ENCODE results near the gene AHSG.

Gene AHSG

DNA sequence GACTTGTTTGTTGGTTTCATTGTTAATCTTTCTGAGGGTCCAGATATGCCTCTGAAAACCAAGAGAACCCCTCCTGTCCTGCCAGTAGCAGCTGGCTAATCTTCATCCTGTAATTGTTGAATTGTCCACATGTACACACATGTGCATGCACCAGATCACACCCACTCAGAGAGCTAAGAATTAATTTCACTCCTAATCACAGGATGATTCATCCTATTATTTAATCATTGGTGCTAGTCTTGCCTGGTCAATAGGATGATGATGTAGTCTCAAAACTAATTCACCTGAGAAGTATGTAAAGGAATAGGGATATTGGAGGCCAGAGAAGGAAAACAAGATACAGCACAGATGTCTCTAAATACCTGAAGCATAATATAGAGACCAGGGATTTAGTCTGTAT is 7.8 kb upstream of the AHSG start:
- DNase-seq (no peak), ATAC-seq (no peak)
- H3K4me1 Mint-ChIP-seq = no peaks in the 10 kb centered on the region
- no peak overlapping the region for H3K27ac Mint-ChIP-seq
- H3K4me3 Mint-ChIP-seq = no peak overlapping the region
- peaks cover 20% of the 10 kb centered on the region for H3K27me3 Mint-ChIP-seq
- H3K9me3 Mint-ChIP-seq = no peaks in the 10 kb centered on the region

DNA sequence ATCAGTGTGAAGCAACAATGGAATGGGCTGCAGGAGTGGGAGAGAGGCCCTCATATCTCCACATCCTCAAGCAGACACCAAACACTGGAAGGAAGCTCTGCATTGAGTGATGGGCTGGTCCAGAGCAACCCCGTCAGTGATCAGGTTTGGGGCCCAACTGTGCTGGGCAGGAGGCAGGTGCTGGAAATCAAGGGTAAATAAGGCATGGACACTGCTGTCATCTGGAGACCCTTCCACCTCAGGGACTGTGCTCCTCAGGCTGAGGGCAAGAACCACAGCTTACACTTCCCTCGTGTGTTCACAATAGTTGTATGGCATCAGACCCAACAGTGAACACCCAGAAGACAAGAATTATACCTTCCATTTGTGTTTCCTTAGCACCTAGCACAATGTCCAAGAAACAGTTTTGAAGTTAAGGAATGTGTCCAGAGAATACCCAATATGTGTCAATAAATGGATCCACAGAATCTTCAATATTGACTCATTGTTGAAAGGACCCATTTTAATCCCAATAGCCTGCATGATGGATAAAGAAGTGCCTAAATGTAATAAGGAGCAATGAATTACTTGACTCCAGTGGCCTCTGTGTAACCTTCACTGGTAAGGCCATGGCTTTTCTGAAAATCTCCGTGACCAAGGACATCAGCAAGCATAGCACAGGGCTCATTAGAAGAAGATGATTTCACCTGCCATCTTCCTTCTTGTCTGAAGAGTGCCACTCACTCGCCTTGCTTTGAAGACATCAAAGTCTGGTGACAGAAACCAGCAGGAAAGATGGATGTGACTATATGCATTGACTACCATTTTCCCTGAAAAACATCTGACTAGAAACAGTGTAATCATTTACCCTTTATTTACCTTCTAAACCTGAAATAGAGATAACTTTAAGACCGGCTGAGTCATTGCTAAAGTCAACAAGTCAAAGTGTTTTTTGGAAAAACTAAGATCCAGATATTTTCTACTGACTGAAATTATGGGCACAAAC is 7.0 kb upstream of the AHSG start:
- no peaks in the 10 kb centered on the region for H3K4me1 Mint-ChIP-seq
- ATAC-seq (no peak), DNase-seq (no peak)
- H3K9me3 Mint-ChIP-seq = no peaks in the 10 kb centered on the region
- H3K4me3 Mint-ChIP-seq = no peak overlapping the region
- H3K27me3 Mint-ChIP-seq = peaks cover 20% of the 10 kb centered on the region
- no peak overlapping the region for H3K27ac Mint-ChIP-seq

DNA sequence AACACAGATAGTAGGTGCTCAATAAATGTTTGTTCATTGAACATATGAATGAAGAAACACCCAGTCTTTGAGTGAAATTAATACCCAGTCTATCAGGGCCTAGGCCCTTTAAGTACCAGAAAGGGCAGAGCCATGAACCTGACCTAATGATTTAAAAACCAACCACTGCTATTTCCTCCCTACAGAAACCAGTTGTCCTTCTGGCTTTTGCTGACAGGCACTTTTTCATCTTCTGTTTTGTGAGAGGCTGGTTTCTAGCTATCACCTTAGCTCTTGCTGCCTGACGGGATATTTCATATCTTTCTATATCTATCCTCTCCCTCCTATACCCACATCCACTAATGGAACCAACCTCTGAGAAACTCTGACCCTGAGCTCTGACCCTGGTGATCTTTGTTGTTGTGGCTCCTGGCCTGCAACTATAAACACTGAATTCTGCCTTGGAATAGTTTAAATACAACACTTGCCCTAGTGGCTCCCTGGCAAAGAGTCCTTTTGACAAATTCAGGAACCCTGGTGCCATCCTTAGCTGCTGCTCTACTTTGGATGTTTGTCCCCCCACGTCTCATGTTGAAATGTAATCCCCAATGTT is 4.1 kb upstream of the AHSG start:
- Mint-ChIP-seq H3K27ac (no peak overlapping the region), H3K4me3 (no peak overlapping the region), H3K9me3 (no peaks in the 10 kb centered on the region), H3K27me3 (peaks cover 35% of the 10 kb centered on the region), H3K4me1 (no peaks in the 10 kb centered on the region)
- DNase-seq = no peak
- no peak for ATAC-seq

DNA sequence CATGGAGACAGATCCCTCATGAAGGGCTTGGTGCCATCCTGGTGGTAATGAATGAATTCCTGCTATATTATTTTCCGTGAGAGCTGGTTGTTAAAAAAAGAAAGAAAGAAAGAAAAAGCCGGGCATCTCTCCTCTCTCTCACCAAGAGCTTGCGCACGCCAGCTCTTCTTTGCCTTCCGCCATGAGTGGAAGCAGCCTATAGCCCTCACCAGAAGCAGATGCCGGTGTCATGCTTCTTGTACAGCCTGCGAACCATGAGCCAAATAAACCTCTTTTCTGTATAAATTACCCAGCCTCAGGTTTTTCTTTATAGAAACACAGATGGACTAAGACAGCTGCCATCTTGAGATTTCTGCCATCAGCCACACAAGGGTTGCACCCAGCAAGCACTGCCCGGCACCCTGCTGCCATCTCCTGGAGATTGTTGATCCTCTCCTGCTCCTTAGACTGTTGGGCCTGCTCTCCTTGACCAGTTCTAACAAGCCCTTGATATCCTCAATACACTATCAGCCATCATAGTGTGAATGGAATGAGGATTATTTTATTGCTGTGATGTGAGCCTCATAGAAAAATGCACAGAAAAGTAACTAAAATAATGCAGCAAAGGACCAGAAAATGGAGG is 3.5 kb upstream of the AHSG start:
- Mint-ChIP-seq H3K4me3 (no peak overlapping the region), H3K27me3 (peaks cover 37% of the 10 kb centered on the region), H3K4me1 (no peaks in the 10 kb centered on the region), H3K27ac (peak overlapping the region in 1 of 2 donors; percentile 67), H3K9me3 (no peaks in the 10 kb centered on the region)
- DNase-seq (no peak), ATAC-seq (peak; percentile 72)

DNA sequence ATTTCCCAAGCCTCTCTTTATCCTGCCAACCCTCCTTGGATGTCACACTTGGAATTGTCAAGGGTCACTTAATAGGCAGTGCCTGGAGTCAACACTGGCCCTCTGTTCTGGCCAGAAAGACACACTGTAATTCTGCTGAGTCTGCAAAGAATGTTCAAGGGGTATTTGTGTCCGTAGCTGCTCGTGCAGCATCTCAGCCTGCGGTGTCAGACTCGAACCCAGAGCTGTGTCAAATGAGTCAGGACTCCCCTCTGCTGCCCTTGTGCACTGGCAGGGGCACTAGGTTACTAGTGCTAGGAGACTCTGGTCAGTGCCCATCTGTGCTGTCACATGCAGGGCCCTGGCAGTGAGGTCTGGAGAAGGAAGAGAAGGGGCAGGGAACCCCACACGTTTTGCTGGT is 795 bp upstream of the AHSG start:
- no peaks in the 10 kb centered on the region for H3K9me3 Mint-ChIP-seq
- H3K4me1 Mint-ChIP-seq = peaks cover 16% of the 10 kb centered on the region
- no peak overlapping the region for H3K27ac Mint-ChIP-seq
- DNase-seq (no peak), ATAC-seq (no peak)
- peaks cover 40% of the 10 kb centered on the region for H3K27me3 Mint-ChIP-seq
- no peak overlapping the region for H3K4me3 Mint-ChIP-seq

DNA sequence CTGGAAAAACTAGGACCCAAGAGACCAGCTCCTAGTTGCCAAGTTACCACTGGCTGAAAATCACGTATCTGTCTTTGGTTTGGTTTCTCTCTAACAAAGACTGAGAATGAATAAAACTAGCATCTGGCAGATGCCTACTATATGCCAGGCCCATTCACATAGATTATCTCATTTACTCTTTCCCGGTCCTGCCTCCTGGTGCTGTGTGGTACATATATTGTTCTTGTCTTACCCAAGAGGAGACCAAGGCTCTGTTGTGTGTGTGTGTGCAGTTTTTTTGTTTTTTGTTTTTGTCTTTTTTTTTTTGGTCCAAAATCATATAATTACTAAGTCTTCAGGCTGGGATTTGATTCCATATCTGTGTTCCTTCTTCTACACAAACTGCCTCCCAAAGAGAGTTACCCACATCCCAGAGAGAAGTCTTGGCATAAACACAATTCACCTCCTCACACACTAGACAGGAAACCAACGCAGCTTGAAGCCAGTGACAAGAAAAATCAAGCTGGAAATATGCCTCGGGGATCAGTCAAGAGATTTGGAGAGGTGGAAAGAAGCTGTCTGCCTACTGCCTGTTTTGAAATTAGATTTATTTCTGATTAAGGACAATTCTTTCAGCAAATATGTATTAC is 891 bp downstream of the AHSG start:
- Mint-ChIP-seq H3K4me3 (no peak overlapping the region), H3K27me3 (peaks cover 57% of the 10 kb centered on the region), H3K4me1 (peaks cover 23% of the 10 kb centered on the region), H3K27ac (no peak overlapping the region), H3K9me3 (no peaks in the 10 kb centered on the region)
- DNase-seq (no peak), ATAC-seq (no peak)

DNA sequence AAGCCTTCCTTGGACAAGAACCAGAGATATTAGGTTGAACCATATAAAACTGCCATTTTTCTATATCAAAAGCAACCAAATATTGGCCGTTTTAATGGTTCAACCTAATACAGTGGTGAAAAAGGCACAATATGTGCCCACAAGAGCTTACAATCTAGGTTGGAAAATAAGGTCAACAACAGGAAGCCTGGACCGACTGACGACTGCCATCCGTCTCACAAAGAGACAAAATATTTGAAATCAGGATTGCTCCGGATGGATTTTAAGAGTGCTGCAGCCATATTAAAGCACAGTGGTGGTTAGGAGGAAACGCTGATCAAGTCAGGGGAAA is 1.4 kb downstream of the AHSG start:
- no peaks in the 10 kb centered on the region for H3K9me3 Mint-ChIP-seq
- H3K27me3 Mint-ChIP-seq = peaks cover 58% of the 10 kb centered on the region
- ATAC-seq = no peak
- peaks cover 23% of the 10 kb centered on the region for H3K4me1 Mint-ChIP-seq
- DNase-seq = no peak
- no peak overlapping the region for H3K27ac Mint-ChIP-seq
- H3K4me3 Mint-ChIP-seq = peak overlapping the region; percentile 30 to 34

DNA sequence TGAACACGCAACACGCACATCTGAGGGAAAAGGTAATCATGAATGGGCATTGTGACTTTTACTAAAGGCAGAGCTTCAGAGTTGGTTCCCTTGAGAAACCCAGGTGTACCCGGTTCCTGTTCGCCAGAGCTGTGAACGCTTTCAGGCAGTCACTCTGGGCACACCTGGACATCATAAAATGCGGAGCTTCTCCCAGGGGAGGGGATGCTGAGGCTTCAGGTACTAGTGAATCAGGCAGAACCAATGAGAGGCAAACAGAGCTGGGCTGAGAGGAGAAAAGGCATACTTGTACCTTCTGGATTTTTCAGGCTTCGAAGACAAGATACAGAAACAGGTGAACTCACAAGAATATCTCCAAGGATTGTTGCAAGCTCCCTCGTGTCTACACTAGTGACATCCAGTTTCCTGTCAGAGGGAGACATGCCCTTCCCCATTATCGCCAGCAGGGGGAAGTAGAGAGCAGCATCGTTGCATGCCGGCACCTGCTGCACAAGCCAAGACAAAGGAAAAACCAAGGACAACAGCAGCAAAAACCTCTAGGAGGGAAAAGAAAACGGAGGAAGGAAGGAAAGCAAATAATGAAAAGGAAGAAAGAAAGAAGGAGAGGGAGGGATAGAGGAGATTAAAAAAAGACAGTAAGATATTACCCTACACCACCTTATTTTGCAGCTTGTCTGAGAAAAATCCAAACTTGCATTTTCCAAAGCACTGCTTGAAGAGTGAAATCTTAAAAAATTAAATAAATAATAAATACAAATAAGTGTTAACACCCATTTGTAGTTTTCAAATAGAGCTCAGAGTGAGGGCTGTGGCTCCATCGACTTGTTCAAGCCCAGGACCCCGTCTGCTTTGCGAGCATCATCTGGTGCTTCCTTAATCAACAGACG is 2.0 kb downstream of the AHSG start:
- DNase-seq (peak; percentile 74 to 75), ATAC-seq (peak; percentile 43)
- Mint-ChIP-seq H3K27ac (no peak overlapping the region), H3K27me3 (peaks cover 58% of the 10 kb centered on the region), H3K4me3 (peak overlapping the region; percentile 30 to 34), H3K9me3 (no peaks in the 10 kb centered on the region), H3K4me1 (peaks cover 23% of the 10 kb centered on the region)

DNA sequence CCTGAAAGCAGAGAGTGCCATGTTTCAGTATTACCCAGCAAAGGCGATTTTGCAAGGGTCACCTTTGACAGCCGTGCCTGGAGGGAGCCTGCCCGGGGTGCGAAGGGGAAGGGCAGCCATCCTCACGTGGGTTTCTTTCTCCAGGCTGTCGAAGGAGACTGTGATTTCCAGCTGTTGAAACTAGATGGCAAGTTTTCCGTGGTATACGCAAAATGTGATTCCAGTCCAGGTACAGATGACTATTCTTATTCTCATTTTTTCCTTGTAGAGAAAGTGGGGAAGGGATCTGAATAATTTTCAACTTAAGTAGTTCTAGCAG is 3.4 kb downstream of the AHSG start:
- ATAC-seq (no peak), DNase-seq (no peak)
- Mint-ChIP-seq H3K27me3 (peaks cover 64% of the 10 kb centered on the region), H3K27ac (no peak overlapping the region), H3K4me3 (no peak overlapping the region), H3K4me1 (peaks cover 23% of the 10 kb centered on the region), H3K9me3 (no peaks in the 10 kb centered on the region)

DNA sequence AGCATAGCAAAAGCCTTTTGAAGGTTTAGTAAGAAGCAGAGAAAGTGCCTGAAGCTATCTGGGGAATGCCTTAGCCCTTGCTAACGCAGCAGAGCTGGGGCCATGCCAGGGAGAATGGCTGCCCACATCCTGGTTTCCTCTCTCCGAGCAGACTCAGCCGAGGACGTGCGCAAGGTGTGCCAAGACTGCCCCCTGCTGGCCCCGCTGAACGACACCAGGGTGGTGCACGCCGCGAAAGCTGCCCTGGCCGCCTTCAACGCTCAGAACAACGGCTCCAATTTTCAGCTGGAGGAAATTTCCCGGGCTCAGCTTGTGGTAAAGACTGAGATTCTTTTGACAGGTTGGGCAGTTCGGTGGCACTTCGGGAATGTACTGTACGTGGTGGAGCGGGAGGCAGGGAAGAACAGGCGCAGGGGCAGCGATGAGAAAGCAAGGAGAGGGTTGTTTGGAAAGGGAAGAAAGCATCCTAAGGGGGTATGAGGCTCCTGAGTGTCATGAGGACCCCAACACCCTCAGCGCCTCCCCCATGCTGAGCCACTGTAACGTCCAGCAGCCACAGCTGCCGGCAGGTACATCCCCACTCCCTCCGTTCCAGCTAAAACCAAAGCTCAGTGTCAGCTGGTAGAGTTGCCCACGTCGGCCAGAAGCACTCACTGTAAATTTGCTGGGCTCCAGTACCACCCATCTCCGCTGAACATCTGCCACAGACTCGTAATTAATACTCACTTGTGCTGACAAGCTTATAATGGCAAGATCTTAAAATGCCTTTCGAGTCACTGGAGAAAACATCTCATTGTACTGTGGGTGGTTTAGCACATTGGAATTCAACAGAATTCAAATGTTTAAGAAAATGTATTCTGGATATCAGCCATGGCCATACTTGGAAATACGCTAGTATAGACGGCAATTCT is 4.4 kb downstream of the AHSG start:
- ATAC-seq (peak; percentile 98), DNase-seq (peak; percentile 78 to 91)
- Mint-ChIP-seq H3K4me3 (peak overlapping the region; percentile 81 to 87), H3K27me3 (peaks cover 56% of the 10 kb centered on the region), H3K4me1 (peaks cover 23% of the 10 kb centered on the region), H3K9me3 (no peaks in the 10 kb centered on the region), H3K27ac (peak overlapping the region; percentile 69 to 77)

DNA sequence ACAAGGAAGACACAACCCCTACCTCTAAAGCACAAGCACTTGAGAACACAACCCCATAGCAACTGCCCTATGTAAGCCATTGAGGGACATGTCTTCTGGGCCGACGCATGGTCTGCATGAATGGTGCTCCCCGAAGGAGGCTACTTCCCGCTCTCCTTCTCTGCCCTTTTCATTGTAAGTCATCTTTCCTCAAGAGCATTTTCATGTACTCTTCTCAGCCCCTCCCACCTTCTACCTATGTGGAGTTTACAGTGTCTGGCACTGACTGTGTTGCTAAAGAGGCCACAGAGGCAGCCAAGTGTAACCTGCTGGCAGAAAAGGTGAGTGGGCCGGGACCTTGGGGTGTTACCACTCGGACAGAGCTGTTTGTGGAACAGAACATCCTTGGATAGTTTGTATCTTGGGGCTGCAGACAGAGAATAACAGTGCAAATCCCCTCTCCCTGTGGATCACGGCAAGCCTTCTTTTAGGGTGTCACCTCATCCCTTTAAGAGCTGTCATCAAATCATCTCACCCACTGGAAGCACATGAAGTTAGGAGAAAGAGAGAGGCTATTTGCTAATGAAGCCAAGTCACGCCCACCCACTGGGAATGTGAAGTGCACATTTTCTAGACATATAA is 5.6 kb downstream of the AHSG start:
- peaks cover 23% of the 10 kb centered on the region for H3K4me1 Mint-ChIP-seq
- peaks cover 45% of the 10 kb centered on the region for H3K27me3 Mint-ChIP-seq
- ATAC-seq (no peak), DNase-seq (no peak)
- H3K9me3 Mint-ChIP-seq = no peaks in the 10 kb centered on the region
- H3K4me3 Mint-ChIP-seq = no peak overlapping the region
- no peak overlapping the region for H3K27ac Mint-ChIP-seq

DNA sequence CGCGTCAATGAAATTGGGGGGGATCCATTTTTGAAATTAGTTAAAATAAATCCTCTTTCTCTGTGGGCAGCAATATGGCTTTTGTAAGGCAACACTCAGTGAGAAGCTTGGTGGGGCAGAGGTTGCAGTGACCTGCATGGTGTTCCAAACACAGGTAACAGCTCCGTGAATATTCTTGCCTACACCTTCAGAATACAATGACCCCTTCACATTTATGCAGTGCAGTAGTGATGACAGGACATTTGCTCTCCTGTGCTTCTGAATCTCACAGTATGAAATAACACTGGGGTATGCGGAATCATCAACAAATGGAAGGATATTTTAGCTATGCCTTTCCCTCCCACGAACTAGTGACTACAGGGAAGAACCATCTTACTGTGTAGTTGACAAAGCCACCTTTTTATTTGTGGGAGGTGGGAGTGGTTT is 6.9 kb downstream of the AHSG start:
- no peak overlapping the region for H3K4me3 Mint-ChIP-seq
- peaks cover 20% of the 10 kb centered on the region for H3K4me1 Mint-ChIP-seq
- ATAC-seq = no peak
- no peak overlapping the region for H3K27ac Mint-ChIP-seq
- H3K9me3 Mint-ChIP-seq = no peaks in the 10 kb centered on the region
- peaks cover 33% of the 10 kb centered on the region for H3K27me3 Mint-ChIP-seq
- no peak for DNase-seq

DNA sequence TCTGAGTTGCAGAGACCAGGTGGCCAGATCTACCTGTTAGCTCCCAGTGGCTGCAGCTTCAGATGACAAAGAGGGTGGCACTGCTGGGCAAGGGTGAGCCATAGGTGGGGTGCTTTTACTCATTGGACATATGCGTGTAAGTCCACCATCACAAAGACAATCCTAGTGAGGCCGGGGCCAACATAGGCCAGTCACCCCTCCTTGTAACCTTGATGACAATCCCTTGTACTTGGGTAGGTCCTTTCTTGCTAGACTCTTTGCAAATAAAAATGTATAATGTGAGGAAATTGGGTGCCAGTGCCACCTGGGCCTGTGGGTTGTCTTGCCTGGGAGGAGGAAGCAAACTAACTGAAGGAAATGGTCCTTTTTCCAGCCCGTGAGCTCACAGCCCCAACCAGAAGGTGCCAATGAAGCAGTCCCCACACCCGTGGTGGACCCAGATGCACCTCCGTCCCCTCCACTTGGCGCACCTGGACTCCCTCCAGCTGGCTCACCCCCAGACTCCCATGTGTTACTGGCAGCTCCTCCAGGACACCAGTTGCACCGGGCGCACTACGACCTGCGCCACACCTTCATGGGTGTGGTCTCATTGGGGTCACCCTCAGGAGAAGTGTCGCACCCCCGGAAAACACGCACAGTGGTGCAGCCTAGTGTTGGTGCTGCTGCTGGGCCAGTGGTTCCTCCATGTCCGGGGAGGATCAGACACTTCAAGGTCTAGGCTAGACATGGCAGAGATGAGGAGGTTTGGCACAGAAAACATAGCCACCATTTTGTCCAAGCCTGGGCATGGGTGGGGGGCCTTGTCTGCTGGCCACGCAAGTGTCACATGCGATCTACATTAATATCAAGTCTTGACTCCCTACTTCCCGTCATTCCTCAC is 7.6 kb downstream of the AHSG start:
- H3K27ac Mint-ChIP-seq = no peak overlapping the region
- DNase-seq = no peak
- peaks cover 16% of the 10 kb centered on the region for H3K4me1 Mint-ChIP-seq
- H3K4me3 Mint-ChIP-seq = no peak overlapping the region
- H3K27me3 Mint-ChIP-seq = peaks cover 27% of the 10 kb centered on the region
- no peaks in the 10 kb centered on the region for H3K9me3 Mint-ChIP-seq
- ATAC-seq = no peak
